BLaER1 (cell line): Measurements from ENCODE around the gene KDSR.

Experiments used
- H3K27ac ChIP-seq: shearing (Covaris generic); formaldehyde crosslinking; 2 replicates; pipeline ENCODE4 v1.8.1; 2022
- H3K27me3 ChIP-seq: shearing (Covaris generic); formaldehyde crosslinking; 2 replicates; pipeline ENCODE4 v1.8.1; 2022
- H3K36me3 ChIP-seq: shearing (Covaris generic); formaldehyde crosslinking; 2 replicates; pipeline ENCODE4 v1.8.1; 2022
- H3K4me1 ChIP-seq: shearing (Covaris generic); formaldehyde crosslinking; 2 replicates; pipeline ENCODE4 v1.8.1; 2022
- H3K4me2 ChIP-seq: shearing (Covaris generic); formaldehyde crosslinking; 2 replicates; pipeline ENCODE4 v1.8.1; 2022
- H3K4me3 ChIP-seq: shearing (Covaris generic); formaldehyde crosslinking; 2 replicates; pipeline ENCODE4 v1.8.1; 2022
- H3K9ac ChIP-seq: shearing (Covaris generic); formaldehyde crosslinking; 2 replicates; pipeline ENCODE4 v1.8.1; 2022
- H3K9me3 ChIP-seq: shearing (Covaris generic); formaldehyde crosslinking; 2 replicates; pipeline ENCODE4 v1.8.1; 2022
- H4K20me1 ChIP-seq: shearing (Covaris generic); formaldehyde crosslinking; 2 replicates; pipeline ENCODE4 v1.8.1; 2022
- Cebpa-rat ChIP-seq: shearing (Covaris generic); IDR thresholded peaks from 2 replicates; pipeline ENCODE4 v1.8.1; 2022

Gene KDSR

DNA sequence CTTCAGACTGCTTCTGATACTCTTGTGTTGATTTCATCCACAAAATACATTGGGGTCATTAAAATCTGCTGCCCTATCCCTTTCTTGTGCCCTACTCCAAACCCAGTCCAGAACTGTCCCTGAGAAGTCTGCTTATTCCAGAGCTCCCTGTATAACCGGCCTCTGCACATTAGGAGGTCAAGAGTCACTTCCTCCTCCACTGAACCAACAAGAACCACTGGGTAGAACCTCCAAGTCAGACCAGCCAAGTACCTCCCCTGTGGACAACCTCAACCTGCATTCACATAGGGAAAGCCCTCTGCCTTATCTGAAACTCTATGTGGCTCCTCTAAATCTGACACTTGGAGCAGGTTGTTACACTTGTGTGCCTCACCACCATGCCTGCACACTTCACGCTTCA, 22.1 kb downstream of the KDSR start:
- no peaks in the 10 kb centered on the region for H3K27me3 ChIP-seq
- H3K36me3 ChIP-seq = peaks cover 89% of the 10 kb centered on the region
- no peaks in the 10 kb centered on the region for H3K9me3 ChIP-seq
- H3K4me1 ChIP-seq = 0 out of 2 replicates have a peak, but pooled peaks cover 5% of the 10 kb centered on the region
- no peak overlapping the region for H3K27ac ChIP-seq
- H3K4me3 ChIP-seq = no peak overlapping the region
- no peak for TF ChIP-seq Cebpa-rat
- no peak overlapping the region for H3K4me2 ChIP-seq
- H3K9ac ChIP-seq = no peak overlapping the region
- 0 out of 2 replicates have a peak, but pooled peaks cover 6% of the 10 kb centered on the region for H4K20me1 ChIP-seq

DNA sequence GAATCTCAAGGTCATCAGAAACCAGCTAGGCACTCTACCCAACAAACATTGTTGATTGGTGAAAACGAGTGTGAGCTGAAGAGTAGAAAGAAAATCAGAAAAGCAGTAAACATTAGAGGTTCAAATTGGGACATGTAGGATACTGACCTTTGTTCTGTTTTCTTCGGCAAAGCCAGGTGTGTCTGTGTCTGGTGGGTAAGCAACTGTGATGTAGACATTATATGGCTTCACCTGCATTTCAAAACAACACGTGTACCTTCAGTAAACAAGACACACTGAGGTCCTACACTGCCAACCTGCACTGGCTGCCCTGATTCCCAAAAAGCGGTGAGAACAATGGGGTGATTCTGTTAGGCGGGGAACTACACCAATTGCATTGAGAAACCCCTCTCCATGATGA, 22.7 kb downstream of the KDSR start:
- Histone ChIP-seq H3K27me3 (no peaks in the 10 kb centered on the region), H3K4me1 (0 out of 2 replicates have a peak, but pooled peaks cover 5% of the 10 kb centered on the region), H3K9ac (no peak overlapping the region), H3K36me3 (peaks cover 84% of the 10 kb centered on the region), H3K4me3 (no peak overlapping the region), H3K27ac (no peak overlapping the region), H3K4me2 (no peak overlapping the region), H3K9me3 (no peaks in the 10 kb centered on the region), H4K20me1 (0 out of 2 replicates have a peak, but pooled peaks cover 6% of the 10 kb centered on the region)
- TF ChIP-seq Cebpa-rat = no peak

DNA sequence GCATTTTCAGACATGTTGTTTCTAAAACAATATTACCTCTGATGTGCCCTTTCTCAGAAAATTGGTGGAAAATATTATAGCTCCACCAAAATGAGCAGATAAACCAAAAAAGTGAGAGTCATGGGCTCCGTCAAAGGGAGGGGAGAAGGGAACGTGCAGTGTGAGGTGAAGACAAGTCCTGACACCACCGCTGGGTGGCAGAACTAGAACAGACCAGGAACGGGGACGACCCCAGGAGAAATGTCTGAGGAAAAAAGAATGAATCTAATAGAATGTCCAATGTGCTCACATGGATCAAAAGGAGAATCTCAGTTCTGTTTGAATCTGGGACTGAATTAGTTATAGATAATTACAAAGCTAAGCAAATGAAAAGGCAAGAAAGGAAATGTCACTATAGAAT, 24.8 kb downstream of the KDSR start:
- Histone ChIP-seq H3K27ac (no peak overlapping the region), H3K4me3 (no peak overlapping the region), H3K4me2 (no peak overlapping the region), H4K20me1 (0 out of 2 replicates have a peak, but pooled peaks cover 6% of the 10 kb centered on the region), H3K9me3 (no peaks in the 10 kb centered on the region), H3K4me1 (0 out of 2 replicates have a peak, but pooled peaks cover 5% of the 10 kb centered on the region), H3K27me3 (no peaks in the 10 kb centered on the region), H3K36me3 (peaks cover 83% of the 10 kb centered on the region), H3K9ac (no peak overlapping the region)
- TF ChIP-seq Cebpa-rat = no peak

DNA sequence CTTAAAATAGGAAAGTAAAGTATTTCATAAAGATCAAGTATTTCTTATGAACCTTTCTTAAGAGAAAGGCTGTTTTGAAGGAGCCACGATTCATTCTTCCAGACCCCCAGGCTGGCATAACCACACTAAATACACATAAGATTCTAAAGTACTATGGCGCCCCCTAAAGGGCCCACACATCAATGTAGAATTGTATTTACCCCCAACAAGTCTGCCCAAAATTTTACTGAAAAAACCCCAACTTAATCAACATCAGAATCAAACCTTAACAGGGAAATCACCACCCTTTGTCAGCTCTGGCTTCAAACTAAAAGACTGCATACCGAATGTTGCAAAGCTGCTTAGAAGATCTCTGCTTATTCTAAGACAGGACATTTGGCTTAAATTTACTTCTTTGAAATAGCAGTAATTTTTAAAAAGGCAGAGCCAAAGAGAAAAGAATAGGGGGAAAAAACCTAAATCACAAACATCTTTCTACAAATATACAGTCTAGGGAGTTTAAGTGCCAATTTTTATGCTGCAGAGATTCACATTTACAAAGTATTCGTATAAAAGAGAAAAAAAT, 27.0 kb downstream of the KDSR start:
- H3K9ac ChIP-seq = no peak overlapping the region
- H3K9me3 ChIP-seq = no peaks in the 10 kb centered on the region
- no peaks in the 10 kb centered on the region for H3K4me1 ChIP-seq
- H3K27ac ChIP-seq = no peak overlapping the region
- H3K4me3 ChIP-seq = no peak overlapping the region
- H3K27me3 ChIP-seq = no peaks in the 10 kb centered on the region
- peaks cover 82% of the 10 kb centered on the region for H3K36me3 ChIP-seq
- no peaks in the 10 kb centered on the region for H4K20me1 ChIP-seq
- TF ChIP-seq Cebpa-rat = no peak
- H3K4me2 ChIP-seq = no peak overlapping the region

DNA sequence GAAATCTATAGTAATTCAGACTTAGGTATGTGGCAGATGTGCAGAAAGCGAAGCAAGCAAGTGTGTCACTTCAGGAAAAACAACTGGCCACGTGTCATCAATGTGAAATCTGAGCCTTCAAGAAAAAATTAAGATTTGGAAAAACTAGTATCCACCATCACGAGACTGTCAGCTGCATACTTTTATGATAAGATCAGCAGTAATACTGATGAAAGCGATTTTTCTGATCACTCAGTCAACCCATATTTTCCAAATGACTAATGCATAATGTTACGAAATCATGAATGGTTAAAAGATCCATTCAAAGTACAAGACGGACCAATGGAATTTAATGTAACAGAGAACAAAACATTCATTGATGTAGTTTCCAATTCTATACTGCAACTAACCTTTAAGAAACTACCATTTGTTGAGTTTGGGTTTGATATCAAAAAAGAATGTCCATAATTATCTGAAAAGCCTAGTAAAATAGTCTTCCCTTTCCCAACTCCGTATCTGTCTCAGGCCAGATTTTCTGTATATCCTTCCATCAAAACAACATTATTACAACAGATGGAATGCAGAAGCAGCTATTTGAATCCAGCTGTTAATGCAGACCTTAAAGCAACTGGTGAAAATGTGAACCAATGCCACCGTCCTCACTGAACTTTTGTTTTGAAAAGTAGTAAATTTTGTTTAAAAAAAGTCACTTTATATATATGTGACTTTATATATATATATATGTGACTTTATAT, 30.5 kb downstream of the KDSR start:
- Histone ChIP-seq H3K36me3 (peaks cover 83% of the 10 kb centered on the region), H3K27me3 (no peaks in the 10 kb centered on the region), H3K4me1 (no peaks in the 10 kb centered on the region), H4K20me1 (no peaks in the 10 kb centered on the region), H3K9me3 (no peaks in the 10 kb centered on the region), H3K27ac (no peak overlapping the region), H3K4me2 (no peak overlapping the region), H3K9ac (no peak overlapping the region), H3K4me3 (no peak overlapping the region)
- peak; percentile 20; the same call in 1 of the 2 replicates for TF ChIP-seq Cebpa-rat

DNA sequence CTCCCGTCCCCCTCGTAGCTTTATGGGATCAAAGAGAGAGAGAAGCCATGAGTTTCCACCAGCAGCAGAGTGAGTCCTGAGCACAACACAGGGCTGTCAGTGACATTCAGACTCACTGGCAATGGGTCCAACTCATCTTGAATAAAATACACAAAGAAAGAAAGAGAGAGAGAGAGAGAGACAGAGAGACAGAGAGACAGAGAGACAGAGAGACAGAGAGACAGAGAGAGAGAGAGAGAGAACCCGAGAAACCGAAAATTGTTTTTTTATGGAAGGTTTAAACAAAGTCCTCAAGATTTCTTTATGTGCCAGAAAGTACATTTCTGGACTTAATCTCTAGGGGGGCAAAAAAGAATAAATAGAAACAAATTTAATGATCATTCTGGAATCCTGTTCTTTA, 35.9 kb downstream of the KDSR start:
- no peaks in the 10 kb centered on the region for H4K20me1 ChIP-seq
- no peaks in the 10 kb centered on the region for H3K4me1 ChIP-seq
- no peak for TF ChIP-seq Cebpa-rat
- no peaks in the 10 kb centered on the region for H3K27me3 ChIP-seq
- H3K9me3 ChIP-seq = no peaks in the 10 kb centered on the region
- H3K36me3 ChIP-seq = peaks cover 58% of the 10 kb centered on the region
- H3K9ac ChIP-seq = no peak overlapping the region
- no peak overlapping the region for H3K4me3 ChIP-seq
- no peak overlapping the region for H3K27ac ChIP-seq
- H3K4me2 ChIP-seq = no peak overlapping the region

DNA sequence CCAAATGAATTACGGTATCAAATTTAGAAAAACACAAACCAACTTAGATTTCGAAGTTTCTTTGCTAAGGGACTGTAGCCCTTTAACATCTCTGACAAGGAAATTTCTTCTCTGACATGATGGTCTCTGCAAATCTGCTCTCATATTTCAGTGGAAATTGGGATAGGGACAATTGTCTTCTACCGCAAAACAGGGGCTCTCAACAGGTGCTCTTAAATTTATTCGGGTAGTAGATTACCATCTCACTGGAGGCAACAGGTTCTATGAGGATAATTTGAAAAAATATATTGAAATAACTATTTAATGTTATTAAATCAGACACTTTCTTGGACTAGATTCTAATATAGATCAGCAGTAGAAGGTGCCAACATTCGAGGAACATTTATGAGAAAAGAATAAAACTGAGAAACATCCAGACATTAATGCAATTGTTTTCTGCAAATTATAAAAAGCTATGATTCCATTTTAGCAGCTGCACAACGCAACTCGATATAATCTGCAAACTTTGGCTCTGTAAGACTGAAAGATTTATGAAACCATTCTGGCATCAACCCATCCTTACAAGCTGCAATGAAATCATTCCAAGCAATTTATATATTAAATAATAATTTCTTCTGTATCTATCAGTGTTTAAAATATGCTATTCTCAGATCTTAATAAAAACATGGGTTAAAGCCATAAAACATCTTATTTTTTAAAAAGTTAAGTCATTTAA, 37.4 kb downstream of the KDSR start:
- peaks cover 42% of the 10 kb centered on the region for H3K36me3 ChIP-seq
- no peak for TF ChIP-seq Cebpa-rat

DNA sequence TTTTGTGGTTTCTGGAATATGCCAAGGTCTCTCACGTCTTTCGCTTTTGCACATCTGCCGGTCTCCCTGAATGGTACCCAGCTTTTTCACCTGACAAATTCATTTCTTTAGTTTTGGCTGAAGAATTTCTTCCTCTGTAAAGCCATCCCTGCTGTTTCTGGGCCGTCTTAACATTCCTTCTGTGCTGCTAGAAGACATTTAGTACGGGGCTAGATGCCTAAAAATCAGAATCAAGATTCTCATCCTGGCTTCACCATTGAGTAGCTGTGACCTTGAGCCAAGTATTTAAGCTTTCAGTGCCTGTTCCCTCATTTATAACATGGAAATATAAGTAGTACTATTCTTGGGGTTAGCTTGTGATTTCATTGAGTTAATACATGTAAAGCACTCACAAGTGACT, 41.0 kb downstream of the KDSR start:
- H3K9me3 ChIP-seq = no peaks in the 10 kb centered on the region
- H3K4me3 ChIP-seq = no peak overlapping the region
- H3K27ac ChIP-seq = no peak overlapping the region
- no peak for TF ChIP-seq Cebpa-rat
- peaks cover 7% of the 10 kb centered on the region; the same call in 1 of the 2 replicates for H3K36me3 ChIP-seq
- no peak overlapping the region for H3K4me2 ChIP-seq
- H3K9ac ChIP-seq = no peak overlapping the region
- peaks cover 20% of the 10 kb centered on the region for H3K4me1 ChIP-seq
- no peaks in the 10 kb centered on the region for H3K27me3 ChIP-seq
- no peaks in the 10 kb centered on the region for H4K20me1 ChIP-seq

More for the DNA sequence above, 37.4 kb downstream of the KDSR start:
- no peak overlapping the region for H3K4me3 ChIP-seq
- H3K4me2 ChIP-seq = no peak overlapping the region
- H3K27ac ChIP-seq = no peak overlapping the region
- H3K27me3 ChIP-seq = no peaks in the 10 kb centered on the region
- no peaks in the 10 kb centered on the region for H3K9me3 ChIP-seq
- H4K20me1 ChIP-seq = no peaks in the 10 kb centered on the region
- H3K9ac ChIP-seq = no peak overlapping the region
- H3K4me1 ChIP-seq = no peaks in the 10 kb centered on the region

DNA sequence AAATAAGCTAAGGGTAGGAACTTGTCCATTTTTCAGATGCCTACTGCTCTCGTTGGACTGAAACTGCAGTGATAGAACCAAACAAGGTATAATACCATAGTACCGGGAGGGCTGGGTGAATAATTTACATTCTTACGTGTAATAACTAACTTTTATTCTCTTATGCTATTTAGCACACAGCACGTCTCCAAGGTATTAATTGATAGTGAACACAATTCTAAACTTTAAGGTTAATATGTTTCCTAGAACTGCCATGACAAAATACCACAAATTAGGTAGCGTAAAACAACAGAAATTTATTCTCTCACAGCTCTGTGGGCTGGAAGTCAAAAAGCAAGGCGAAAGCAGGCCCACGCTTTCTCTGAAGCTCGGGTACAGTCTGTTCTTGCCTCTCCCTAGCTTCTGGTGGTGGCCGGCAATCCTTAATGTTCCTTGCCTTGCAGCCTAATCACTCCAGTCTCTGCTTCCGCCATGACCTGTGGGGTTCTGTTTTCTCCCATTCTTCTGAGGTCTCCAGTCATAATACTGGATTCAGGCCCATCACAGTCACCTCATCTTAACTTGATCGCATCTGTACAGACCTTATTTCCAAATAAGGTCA, 41.8 kb downstream of the KDSR start:
- Histone ChIP-seq H4K20me1 (no peaks in the 10 kb centered on the region), H3K4me1 (peaks cover 23% of the 10 kb centered on the region), H3K4me2 (no peak overlapping the region), H3K9ac (no peak overlapping the region), H3K27ac (no peak overlapping the region), H3K4me3 (no peak overlapping the region), H3K36me3 (peaks cover 2% of the 10 kb centered on the region; the same call in 1 of the 2 replicates), H3K27me3 (no peaks in the 10 kb centered on the region), H3K9me3 (no peaks in the 10 kb centered on the region)
- no peak for TF ChIP-seq Cebpa-rat
